H1 (cell line): ENCODE measurements around the gene OPCML.

Experiments used
- EGR1 ChIP-seq: IDR thresholded peaks from 2 replicates; pipeline ENCODE4 v1.6.1; 2011; ENCODE audit warnings: low read depth, low read length, borderline replicate concordance
- EP300 ChIP-seq, 2 experiments: IDR thresholded peaks; 1 replicate in 1 of 2; 2 replicates in 1 of 2; pipeline ENCODE4 v1.6.1; 2011 to 2012; ENCODE audit warnings: low read depth in 2 of 2, low read length in 2 of 2, mild to moderate bottlenecking in 2 of 2, borderline replicate concordance in 1 of 2, inconsistent platforms in 1 of 2, moderate library complexity in 1 of 2
- EZH2 ChIP-seq: fragments of 200-600 bp; sonication (generic); IDR thresholded peaks from 2 replicates; pipeline ENCODE4 v1.7.1; 2012; ENCODE audit warnings: low read depth, mild to moderate bottlenecking, moderate library complexity, low read length, inconsistent platforms; ENCODE audit not compliant: severe bottlenecking
- GABPA ChIP-seq: IDR thresholded peaks from 2 replicates; pipeline ENCODE4 v1.6.1; 2011; ENCODE audit warnings: mild to moderate bottlenecking, low read length, moderate library complexity, borderline replicate concordance; ENCODE audit not compliant: insufficient read depth
- KDM5A ChIP-seq: fragments of 200-600 bp; IDR thresholded peaks from 2 replicates; pipeline ENCODE4 v1.7.1; 2012; ENCODE audit warnings: mild to moderate bottlenecking, low read length, inconsistent platforms, mixed read lengths
- MAFK ChIP-seq: IDR thresholded peaks from 2 replicates; pipeline ENCODE4 v1.6.1; 2012; ENCODE audit warnings: low read depth, mild to moderate bottlenecking, improper control_type of control experiment, low read length
- POLR2A ChIP-seq, 2 experiments: IDR thresholded peaks; 1 replicate in 1 of 2; 2 replicates in 1 of 2; pipeline ENCODE4 v1.6.1; 2011; ENCODE audit warnings: low read depth in 2 of 2, low read length in 2 of 2, mild to moderate bottlenecking in 2 of 2; ENCODE audit errors: control extremely low read depth in 1 of 2
- RAD21 ChIP-seq, 2 experiments: IDR thresholded peaks in 1 of 2; conservative IDR thresholded peaks in 1 of 2; 2 replicates each; pipeline ENCODE4 v1.6.1; 2011; ENCODE audit warnings: low read depth in 2 of 2, low read length in 2 of 2, improper control_type of control experiment in 1 of 2, inconsistent platforms in 1 of 2, mild to moderate bottlenecking in 1 of 2, moderate library complexity in 1 of 2
- SIX5 ChIP-seq: IDR thresholded peaks from 2 replicates; pipeline ENCODE4 v1.6.1; 2011; ENCODE audit warnings: mild to moderate bottlenecking, low read depth, low read length
- TAF1 ChIP-seq: IDR thresholded peaks from 2 replicates; pipeline ENCODE4 v1.6.1; 2011; ENCODE audit warnings: mild to moderate bottlenecking, low read depth, low read length
- TCF12 ChIP-seq: IDR thresholded peaks from 2 replicates; pipeline ENCODE4 v1.6.1; 2011; ENCODE audit warnings: low read depth, mild to moderate bottlenecking, low read length
- YY1 ChIP-seq: IDR thresholded peaks from 2 replicates; pipeline ENCODE4 v1.6.1; 2011; ENCODE audit warnings: low read depth, mild to moderate bottlenecking, low read length
- ZNF274 ChIP-seq: IDR thresholded peaks from 2 replicates; pipeline ENCODE4 v1.7.0; 2012; ENCODE audit warnings: low read length, borderline replicate concordance; ENCODE audit errors: extremely low read depth
- TF ChIP-seq, protein P1 (sequence below), 3 experiments: IDR thresholded peaks; 1 replicate in 2 of 3; 2 replicates in 1 of 3; pipeline versions ENCODE4 v1.5.1 to v1.6.1; 2011; ENCODE audit warnings: low read length in 3 of 3, mild to moderate bottlenecking in 3 of 3, inconsistent platforms in 2 of 3, low read depth in 1 of 3, moderate library complexity in 1 of 3; ENCODE audit not compliant: insufficient read depth in 1 of 3; ENCODE audit errors: control extremely low read depth in 1 of 3

DNA sequence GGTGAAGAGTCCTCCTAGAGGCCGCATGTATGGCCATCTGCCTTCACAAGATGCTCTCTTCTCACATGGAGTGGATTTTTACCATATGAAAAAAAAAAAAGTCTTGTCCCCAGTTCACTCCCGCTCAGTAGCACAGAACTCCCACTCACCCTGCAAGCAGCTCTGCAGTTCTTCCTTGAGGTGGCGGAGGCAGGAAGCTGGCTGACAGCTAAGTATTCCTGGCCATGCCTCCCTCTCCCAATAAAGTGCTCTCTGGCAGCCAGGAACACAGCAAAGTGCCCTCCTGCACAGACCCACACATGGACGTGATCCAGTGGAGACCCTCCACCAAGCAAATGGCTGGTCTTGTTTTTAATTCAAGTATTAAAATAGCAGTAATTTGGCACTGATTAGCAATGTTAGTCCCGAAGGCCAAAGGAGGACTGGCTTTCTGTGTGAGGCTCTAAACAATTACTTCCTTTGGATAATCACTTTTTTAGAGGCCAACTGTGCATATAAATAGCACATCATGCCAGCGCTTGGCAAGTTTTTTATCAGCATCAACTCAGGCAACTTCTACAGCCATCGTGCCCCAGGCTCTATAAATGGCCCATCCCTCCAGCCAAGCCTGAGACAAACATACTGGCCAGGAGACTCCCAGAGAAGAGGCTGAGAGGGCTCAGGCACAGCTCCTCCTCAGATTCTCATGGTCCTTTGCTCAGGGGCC is 413.6 kb downstream of the OPCML start:
- TF ChIP-seq, protein P1, sequence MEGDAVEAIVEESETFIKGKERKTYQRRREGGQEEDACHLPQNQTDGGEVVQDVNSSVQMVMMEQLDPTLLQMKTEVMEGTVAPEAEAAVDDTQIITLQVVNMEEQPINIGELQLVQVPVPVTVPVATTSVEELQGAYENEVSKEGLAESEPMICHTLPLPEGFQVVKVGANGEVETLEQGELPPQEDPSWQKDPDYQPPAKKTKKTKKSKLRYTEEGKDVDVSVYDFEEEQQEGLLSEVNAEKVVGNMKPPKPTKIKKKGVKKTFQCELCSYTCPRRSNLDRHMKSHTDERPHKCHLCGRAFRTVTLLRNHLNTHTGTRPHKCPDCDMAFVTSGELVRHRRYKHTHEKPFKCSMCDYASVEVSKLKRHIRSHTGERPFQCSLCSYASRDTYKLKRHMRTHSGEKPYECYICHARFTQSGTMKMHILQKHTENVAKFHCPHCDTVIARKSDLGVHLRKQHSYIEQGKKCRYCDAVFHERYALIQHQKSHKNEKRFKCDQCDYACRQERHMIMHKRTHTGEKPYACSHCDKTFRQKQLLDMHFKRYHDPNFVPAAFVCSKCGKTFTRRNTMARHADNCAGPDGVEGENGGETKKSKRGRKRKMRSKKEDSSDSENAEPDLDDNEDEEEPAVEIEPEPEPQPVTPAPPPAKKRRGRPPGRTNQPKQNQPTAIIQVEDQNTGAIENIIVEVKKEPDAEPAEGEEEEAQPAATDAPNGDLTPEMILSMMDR (IDR thresholded peaks at IDR 0.05; ENCODE audit: control extremely low read depth in 1 of 3, insufficient read depth in 1 of 3, low read depth in 1 of 3, low read length in 3 of 3): no peak
- TF ChIP-seq MAFK: no peak
- TF ChIP-seq EZH2: no peak
- TF ChIP-seq RAD21 (IDR thresholded peaks at IDR 0.05 in 1 of 2, conservative IDR thresholded peaks at IDR 0.05 in 1 of 2; ENCODE audit: low read depth in 2 of 2, low read length in 2 of 2): no peak
- no peak for TF ChIP-seq TAF1
- TF ChIP-seq KDM5A: no peak
- TF ChIP-seq EP300 (IDR thresholded peaks at IDR 0.05; ENCODE audit: borderline replicate concordance in 1 of 2, low read depth in 2 of 2, low read length in 2 of 2): no peak
- no peak for TF ChIP-seq GABPA
- TF ChIP-seq ZNF274: no peak
- no peak for TF ChIP-seq TCF12
- no peak for TF ChIP-seq POLR2A (IDR thresholded peaks at IDR 0.05; ENCODE audit: control extremely low read depth in 1 of 2, low read depth in 2 of 2, low read length in 2 of 2)
- TF ChIP-seq EGR1: no peak
- no peak for TF ChIP-seq SIX5
- no peak for TF ChIP-seq YY1
